Stimulated activated naive CD8-positive, alpha-beta T cell treated with anti-CD3 and anti-CD28 coated beads, Interleukin-15, amount 100 ng/mL, for 72 hours (primary cell): ENCODE results near the gene NCEH1.
"Not testable (repeated sequence)": the region's sequence is repeated elsewhere in the genome, so short reads cannot be mapped to it uniquely, and the experiment has no call there.

Source experiments
- ATAC-seq: fragments of 150-1000 bp; cut with Tn5 transposase; 2 replicates; pipeline ENCODE4 v1.10.0; 2021; ENCODE audit warnings: mild to moderate bottlenecking, moderate library complexity
- DNase-seq, 2 donors: peaks; one replicate each; pipeline ENCODE4 v3.0.0; 2021 to 2022
- H3K27ac Mint-ChIP-seq, 2 donors: one replicate each; pipeline ENCODE4 v1.8.0; 2022; ENCODE audit warnings: mild to moderate bottlenecking in 2 of 2, mixed read lengths in 2 of 2, moderate library complexity in 2 of 2
- H3K27me3 Mint-ChIP-seq: one replicate; pipeline ENCODE4 v1.8.0; 2022; ENCODE audit warnings: mixed read lengths
- H3K4me1 Mint-ChIP-seq: one replicate; pipeline ENCODE4 v1.8.0; 2022; ENCODE audit warnings: mild to moderate bottlenecking, mixed read lengths
- H3K4me3 Mint-ChIP-seq, 2 donors: one replicate each; pipeline ENCODE4 v1.8.0; 2022; ENCODE audit warnings: mild to moderate bottlenecking in 2 of 2, mixed read lengths in 2 of 2, moderate library complexity in 1 of 2
- H3K9me3 Mint-ChIP-seq, 2 donors: one replicate each; pipeline ENCODE4 v1.8.0; 2022; ENCODE audit warnings: mixed read lengths in 2 of 2

NCEH1 gene

DNA sequence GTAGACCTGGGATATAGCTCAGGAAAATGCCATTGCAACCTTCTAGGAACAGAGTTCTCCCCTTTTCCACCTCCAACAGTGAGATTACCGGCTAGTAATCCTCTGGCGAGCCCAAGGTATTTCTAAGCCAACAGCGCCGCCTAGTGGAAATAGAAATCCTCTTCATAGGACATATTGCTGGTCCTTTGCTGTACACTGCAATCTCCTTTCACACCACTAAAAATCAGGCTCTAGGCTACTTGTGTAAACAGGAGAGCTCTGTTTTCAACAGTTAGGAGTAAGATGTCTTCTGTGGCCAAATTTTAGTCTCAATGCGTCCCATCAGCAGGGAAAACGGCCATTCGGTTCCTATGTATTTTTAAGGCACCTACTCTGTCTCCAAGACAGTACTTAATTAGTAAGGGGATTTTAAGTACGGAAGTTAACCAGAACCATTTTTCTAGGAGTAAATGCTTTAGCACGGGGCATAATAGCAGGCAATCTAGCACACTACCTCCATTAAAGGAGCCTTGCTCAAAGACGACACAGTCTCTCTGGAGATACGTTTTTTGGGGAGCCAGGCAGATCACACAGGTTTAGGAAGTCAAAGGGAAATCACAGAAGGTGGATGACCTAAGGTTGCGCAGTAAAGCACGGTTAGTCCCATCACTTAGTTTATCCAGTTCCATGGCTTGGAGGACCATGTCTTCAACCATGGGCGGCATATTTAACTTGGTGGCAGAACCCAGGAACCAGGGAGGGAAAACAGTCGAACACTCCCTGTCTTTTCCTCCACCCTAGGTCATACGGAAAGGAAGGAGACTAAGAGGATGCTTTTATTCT lies 43.8 kb downstream of the NCEH1 start:
- Mint-ChIP-seq H3K4me1 (peaks cover 17% of the 10 kb centered on the region), H3K4me3 (no peak overlapping the region), H3K27me3 (no peaks in the 10 kb centered on the region), H3K27ac (no peak overlapping the region), H3K9me3 (peaks cover 0 to 7% of the 10 kb centered on the region in 2 donors)
- DNase-seq (peak; percentile 71 to 72), ATAC-seq (peak; percentile 97)

DNA sequence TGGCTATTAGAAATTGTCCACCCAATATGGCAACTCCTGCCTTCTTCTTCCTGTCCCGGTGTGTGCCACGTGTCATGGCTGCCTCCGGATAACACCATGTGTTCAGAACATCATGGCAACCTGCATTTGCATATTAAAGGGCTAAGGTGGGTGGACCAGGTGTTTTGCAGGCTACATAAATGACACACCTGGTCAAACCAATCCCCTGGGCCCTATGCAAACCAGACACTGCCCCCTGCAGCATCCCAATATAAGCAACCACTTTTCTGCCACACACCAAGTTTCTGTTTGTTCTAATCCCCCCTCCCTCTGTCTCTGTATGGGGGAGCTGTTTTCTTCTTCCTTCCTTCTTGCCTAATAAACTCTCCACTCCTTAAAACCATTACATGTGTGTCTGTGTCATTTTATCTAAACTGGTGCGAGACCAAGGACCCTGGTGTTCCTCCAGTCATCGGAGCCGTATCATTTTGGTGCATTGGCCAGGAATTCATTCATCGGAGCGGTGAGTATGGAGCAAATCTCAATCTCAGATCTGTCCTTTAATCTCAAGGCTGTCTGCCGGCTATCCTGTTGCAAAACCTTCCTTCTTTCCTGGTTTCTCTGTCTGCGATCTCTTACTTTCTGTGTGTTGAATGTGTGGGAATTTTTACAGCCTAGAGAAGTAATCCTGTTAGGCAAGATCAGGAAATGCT lies 44.5 kb downstream of the NCEH1 start:
- Mint-ChIP-seq H3K4me1 (peaks cover 17% of the 10 kb centered on the region), H3K27ac (no peak overlapping the region), H3K9me3 (peaks cover 0 to 7% of the 10 kb centered on the region in 2 donors), H3K27me3 (no peaks in the 10 kb centered on the region), H3K4me3 (no peak overlapping the region)
- peak in 1 of 2 donors; percentile 12 for DNase-seq
- ATAC-seq = no peak

- ATAC-seq, H3K4me3 Mint-ChIP-seq, H3K27ac Mint-ChIP-seq, DNase-seq, H3K9me3 Mint-ChIP-seq, H3K27me3 Mint-ChIP-seq: not testable (repeated sequence)
- H3K4me1 Mint-ChIP-seq = peaks cover 17% of the 10 kb centered on the region
Measured at GRCh38 chr3:172665510-172665909, 45.4 kb downstream of the NCEH1 start.

DNA sequence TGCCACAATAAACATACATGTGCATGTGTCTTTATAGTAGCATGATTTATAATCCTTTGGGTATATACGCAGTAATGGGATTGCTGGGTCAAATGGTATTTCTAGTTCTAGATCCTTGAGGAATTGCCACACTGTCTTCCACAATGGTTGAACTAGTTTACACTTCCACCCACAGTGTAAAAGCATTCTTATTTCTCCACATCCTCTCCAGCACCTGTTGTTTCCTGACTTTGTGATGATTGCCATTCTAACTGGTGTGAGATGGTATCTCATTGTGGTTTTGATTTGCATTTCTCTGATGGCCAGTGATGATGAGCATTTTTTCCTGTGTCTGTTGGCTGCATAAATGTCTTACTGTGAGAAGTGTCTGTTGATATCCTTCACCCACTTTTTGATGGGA lies 50.4 kb downstream of the NCEH1 start:
- not testable (repeated sequence) for ATAC-seq, H3K4me1 Mint-ChIP-seq, H3K4me3 Mint-ChIP-seq, DNase-seq, H3K9me3 Mint-ChIP-seq, H3K27ac Mint-ChIP-seq, H3K27me3 Mint-ChIP-seq

GRCh38 chr3:172659246-172660002 lies 51.4 kb downstream of the NCEH1 start:
- Mint-ChIP-seq H3K27ac (no peak overlapping the region), H3K4me1 (no peaks in the 10 kb centered on the region), H3K4me3 (no peak overlapping the region), H3K27me3 (no peaks in the 10 kb centered on the region), H3K9me3 (peaks cover 0 to 7% of the 10 kb centered on the region in 2 donors)
- DNase-seq (no peak), ATAC-seq (no peak)

GRCh38 chr3:172658344-172659245 lies 52.3 kb downstream of the NCEH1 start:
- no peak for ATAC-seq
- H3K27ac Mint-ChIP-seq = no peak overlapping the region
- DNase-seq = no peak
- no peaks in the 10 kb centered on the region for H3K27me3 Mint-ChIP-seq
- H3K4me3 Mint-ChIP-seq = no peak overlapping the region
- no peaks in the 10 kb centered on the region for H3K4me1 Mint-ChIP-seq
- H3K9me3 Mint-ChIP-seq = peaks cover 0 to 7% of the 10 kb centered on the region in 2 donors

- no peaks in the 10 kb centered on the region for H3K27me3 Mint-ChIP-seq
- H3K4me1 Mint-ChIP-seq = no peaks in the 10 kb centered on the region
- H3K4me3 Mint-ChIP-seq = no peak overlapping the region
- H3K27ac Mint-ChIP-seq = no peak overlapping the region
- no peaks in the 10 kb centered on the region for H3K9me3 Mint-ChIP-seq
- ATAC-seq (no peak), DNase-seq (no peak)
Measured at GRCh38 chr3:172656602-172657001, 54.3 kb downstream of the NCEH1 start.

GRCh38 chr3:172655388-172655787 lies 55.5 kb downstream of the NCEH1 start:
- H3K4me3 Mint-ChIP-seq = no peak overlapping the region
- no peaks in the 10 kb centered on the region for H3K4me1 Mint-ChIP-seq
- no peak for ATAC-seq
- DNase-seq = no peak
- no peak overlapping the region for H3K27ac Mint-ChIP-seq
- H3K27me3 Mint-ChIP-seq = no peaks in the 10 kb centered on the region
- H3K9me3 Mint-ChIP-seq = no peaks in the 10 kb centered on the region

DNA sequence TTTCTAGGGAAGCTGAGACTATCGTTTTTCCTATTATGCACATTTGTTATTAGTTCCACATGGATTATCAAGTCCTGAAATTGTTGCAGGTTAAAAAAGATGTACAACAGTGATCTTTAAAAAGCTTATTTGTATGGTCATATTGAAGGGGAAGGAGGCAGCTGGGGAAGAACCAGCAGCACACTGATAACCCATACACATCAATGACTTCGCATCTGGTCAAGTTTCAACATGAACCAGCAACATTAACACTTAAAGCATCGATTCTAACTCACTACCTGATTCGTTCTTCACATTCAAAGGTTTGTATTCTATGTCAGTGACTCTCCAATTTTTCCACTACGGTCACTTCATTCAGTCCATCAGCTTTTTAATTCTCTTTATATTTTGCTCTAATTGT lies 56.4 kb downstream of the NCEH1 start:
- Mint-ChIP-seq H3K9me3 (no peaks in the 10 kb centered on the region), H3K4me3 (no peak overlapping the region), H3K27ac (no peak overlapping the region), H3K27me3 (no peaks in the 10 kb centered on the region), H3K4me1 (no peaks in the 10 kb centered on the region)
- no peak for DNase-seq
- ATAC-seq = no peak

- no peak overlapping the region for H3K27ac Mint-ChIP-seq
- no peak for ATAC-seq
Measured at GRCh38 chr3:172653004-172653572, 57.8 kb downstream of the NCEH1 start.

DNA sequence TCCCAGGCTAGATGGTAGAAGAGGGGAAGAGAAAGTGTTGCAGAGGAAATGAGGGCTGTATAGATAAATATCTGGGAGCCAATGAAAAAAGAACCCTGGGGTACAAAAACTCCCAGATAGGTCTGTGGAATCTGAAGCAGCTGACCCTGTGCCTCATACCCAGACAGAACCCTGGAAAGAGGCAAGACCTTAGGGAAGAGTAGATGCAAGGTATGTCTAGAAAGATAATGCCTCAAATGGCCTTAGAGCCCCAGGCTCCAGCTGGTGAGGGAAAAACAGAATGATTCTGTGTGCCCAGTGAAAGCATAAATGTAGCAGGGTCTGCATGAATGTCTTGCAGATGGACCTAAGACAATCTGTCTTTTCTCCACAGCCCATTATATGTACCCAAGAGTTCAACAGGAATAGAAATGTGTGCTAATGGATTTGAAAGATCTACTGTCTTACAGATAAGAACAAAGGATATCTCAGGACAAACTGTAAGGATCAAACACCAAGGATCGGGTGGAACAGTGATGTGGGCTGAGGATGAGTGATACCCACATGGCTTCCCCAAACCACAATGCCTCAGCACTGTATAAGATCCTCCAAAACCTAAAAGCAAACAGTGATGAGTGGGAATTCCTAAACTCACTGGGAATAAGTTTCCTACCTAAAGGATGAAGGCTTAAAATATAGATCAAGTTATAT lies 58.8 kb downstream of the NCEH1 start:
- no peak for ATAC-seq
- Mint-ChIP-seq H3K4me3 (no peak overlapping the region), H3K9me3 (no peaks in the 10 kb centered on the region), H3K27ac (peak overlapping the region in 1 of 2 donors; percentile 84), H3K27me3 (no peaks in the 10 kb centered on the region), H3K4me1 (no peaks in the 10 kb centered on the region)
- DNase-seq = no peak

More at GRCh38 chr3:172653004-172653572, 57.8 kb downstream of the NCEH1 start:
- DNase-seq = no peak
- no peaks in the 10 kb centered on the region for H3K4me1 Mint-ChIP-seq
- H3K27me3 Mint-ChIP-seq = no peaks in the 10 kb centered on the region
- no peak overlapping the region for H3K4me3 Mint-ChIP-seq
- no peaks in the 10 kb centered on the region for H3K9me3 Mint-ChIP-seq

DNA sequence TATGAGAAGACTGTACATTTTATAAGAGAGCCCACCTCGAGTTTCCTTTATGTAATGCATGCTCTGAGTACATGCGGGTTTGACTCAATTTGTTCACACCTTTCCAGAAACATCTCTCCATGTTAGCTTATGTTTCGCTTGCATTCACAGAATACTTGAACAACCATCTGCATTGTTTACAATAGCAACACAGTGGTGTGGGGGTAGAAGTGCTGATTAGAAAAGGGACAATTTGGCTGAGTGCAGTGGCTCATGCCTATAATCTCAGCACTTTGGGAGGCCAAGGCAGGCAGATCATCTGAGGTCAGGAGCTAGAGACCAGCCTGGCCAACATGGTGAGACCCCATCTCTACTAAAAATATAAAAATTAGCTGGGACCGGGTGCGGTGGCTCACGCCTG lies 60.9 kb downstream of the NCEH1 start:
- no peak for ATAC-seq
- H3K4me3 Mint-ChIP-seq = no peak overlapping the region
- no peak overlapping the region for H3K27ac Mint-ChIP-seq
- H3K4me1 Mint-ChIP-seq = no peaks in the 10 kb centered on the region
- H3K27me3 Mint-ChIP-seq = no peaks in the 10 kb centered on the region
- no peaks in the 10 kb centered on the region for H3K9me3 Mint-ChIP-seq
- DNase-seq = no peak

DNA sequence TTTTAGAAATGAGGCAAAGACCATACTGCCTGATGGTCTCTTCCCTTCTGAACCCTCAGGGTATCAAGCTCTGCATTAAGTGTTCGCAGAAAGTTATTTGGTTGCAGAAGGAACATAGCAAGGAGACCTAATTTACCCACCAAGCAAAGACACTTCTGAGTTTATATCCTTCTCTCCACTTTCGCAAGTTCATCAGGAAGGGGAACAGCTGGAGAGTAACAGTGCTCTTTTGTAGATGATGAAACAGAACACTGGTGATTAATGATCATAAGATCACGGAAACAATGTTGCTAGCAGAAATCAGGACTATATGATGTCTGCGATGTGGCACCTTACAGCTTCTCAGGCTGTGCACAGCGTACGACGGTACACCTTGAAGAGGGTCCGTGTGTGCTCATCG lies 62.1 kb downstream of the NCEH1 start:
- DNase-seq = no peak
- ATAC-seq = no peak
- Mint-ChIP-seq H3K9me3 (no peaks in the 10 kb centered on the region), H3K27me3 (no peaks in the 10 kb centered on the region), H3K27ac (no peak overlapping the region), H3K4me3 (no peak overlapping the region), H3K4me1 (no peaks in the 10 kb centered on the region)

- Mint-ChIP-seq H3K27me3 (no peaks in the 10 kb centered on the region), H3K27ac (no peak overlapping the region), H3K9me3 (no peaks in the 10 kb centered on the region), H3K4me1 (no peaks in the 10 kb centered on the region), H3K4me3 (no peak overlapping the region)
- no peak for DNase-seq
- no peak for ATAC-seq
Measured at GRCh38 chr3:172647823-172648222, 63.0 kb downstream of the NCEH1 start.
